Esophagus muscularis mucosa (tissue), 4 donors: ENCODE measurements around the gene CHRDL1. TPM values are rescaled to one million over a fixed set of nuclear protein-coding genes. Genes with fewer than 3 reads are reported as not detected.

Source experiments
- DNase-seq: peaks from one replicate; pipeline ENCODE4 v3.0.0-alpha.2; 2017; ENCODE audit errors: extremely low spot score
- H3K27ac ChIP-seq, 4 donors: fragments of 200-600 bp; sonication (generic); replicated peaks in 1 of 4; 1 replicate in 3 of 4; 2 replicates in 1 of 4; pipeline ENCODE4 v1.5.1; 2016 to 2019; ENCODE audit warnings: mild to moderate bottlenecking in 1 of 4
- H3K27me3 ChIP-seq, 4 donors: fragments of 200-600 bp; sonication (generic); one replicate each; pipeline versions ENCODE4 v1.5.1 to v1.6.0; 2016 to 2019
- H3K36me3 ChIP-seq, 4 donors: fragments of 200-600 bp; sonication (generic); one replicate each; pipeline ENCODE4 v1.5.1; 2016 to 2019
- H3K4me1 ChIP-seq, 4 donors: fragments of 200-600 bp; sonication (generic); one replicate each; pipeline ENCODE4 v1.5.1; 2016 to 2019
- H3K4me3 ChIP-seq, 4 donors: fragments of 200-600 bp; sonication (generic); 1 replicate in 2 of 4; 2 replicates in 2 of 4; pipeline ENCODE4 v1.5.1; 2016 to 2019; ENCODE audit warnings: mild to moderate bottlenecking in 4 of 4, moderate library complexity in 1 of 4
- H3K9me3 ChIP-seq, 4 donors: fragments of 200-600 bp; sonication (generic); 1 replicate in 3 of 4; 2 replicates in 1 of 4; pipeline ENCODE4 v1.5.1; 2016 to 2019
- EP300 ChIP-seq: sonication (generic); formaldehyde crosslinking; IDR thresholded peaks from one replicate; pipeline ENCODE4 v1.6.1; 2017; ENCODE audit warnings: antibody characterized with exemption
- POLR2A ChIP-seq: fragments of 450-650 bp; IDR thresholded peaks from one replicate; pipeline ENCODE4 v1.6.1; 2017; ENCODE audit warnings: antibody characterized with exemption, moderate library complexity, mild to moderate bottlenecking, low read depth
- POLR2AphosphoS5 ChIP-seq, 2 donors: sonication (generic); formaldehyde crosslinking; IDR thresholded peaks; one replicate each; pipeline ENCODE4 v1.6.1; 2017; ENCODE audit warnings: antibody characterized with exemption in 2 of 2
- WGBS: methylation state at CpG from one replicate; pipeline ENCODE4 v1.1.5; 2018; 5-methylcytosine and 5-hydroxymethylcytosine counted together
- intact Hi-C: fragments of 100-400 bp; cut with DNase I; formaldehyde crosslinking; loops from one replicate; pipeline ENCODE4 v1.15.1; 2023
- total RNA-seq, 4 donors: library from RNA; depleted of rRNA; stranded (reverse); fragments of >200 nt; gene quantifications; one replicate each; pipeline versions ENCODE4 v1.1.0 to v1.2.1, GENCODE V29; 2016
- TF ChIP-seq, protein P1 (sequence below), 3 experiments: fragments of 200-600 bp in 2 of 3; fragments of 450-650 bp in 1 of 3; sonication (generic) in 2 of 3; IDR thresholded peaks; one replicate each; pipeline ENCODE4 v1.5.1; 2017 to 2019; ENCODE audit warnings: antibody characterized with exemption in 3 of 3, mild to moderate bottlenecking in 2 of 3, moderate library complexity in 1 of 3

Gene CHRDL1
- total RNA-seq, 4 donors from 2014 or later = 202 to 346 (median 222) TPM

- Histone ChIP-seq H3K27me3 (no peaks in the 10 kb centered on the region), H3K4me3 (no peak overlapping the region), H3K27ac (peak overlapping the region in 1 of 4 donors; percentile 66), H3K36me3 (no peaks in the 10 kb centered on the region), H3K9me3 (no peaks in the 10 kb centered on the region), H3K4me1 (peaks cover 3 to 83% (median 70%) of the 10 kb centered on the region in 4 donors)
- 49% methylated on average over 4 of the region's 4 CpGs for WGBS
- no peak for DNase-seq
- TF ChIP-seq, protein P1, sequence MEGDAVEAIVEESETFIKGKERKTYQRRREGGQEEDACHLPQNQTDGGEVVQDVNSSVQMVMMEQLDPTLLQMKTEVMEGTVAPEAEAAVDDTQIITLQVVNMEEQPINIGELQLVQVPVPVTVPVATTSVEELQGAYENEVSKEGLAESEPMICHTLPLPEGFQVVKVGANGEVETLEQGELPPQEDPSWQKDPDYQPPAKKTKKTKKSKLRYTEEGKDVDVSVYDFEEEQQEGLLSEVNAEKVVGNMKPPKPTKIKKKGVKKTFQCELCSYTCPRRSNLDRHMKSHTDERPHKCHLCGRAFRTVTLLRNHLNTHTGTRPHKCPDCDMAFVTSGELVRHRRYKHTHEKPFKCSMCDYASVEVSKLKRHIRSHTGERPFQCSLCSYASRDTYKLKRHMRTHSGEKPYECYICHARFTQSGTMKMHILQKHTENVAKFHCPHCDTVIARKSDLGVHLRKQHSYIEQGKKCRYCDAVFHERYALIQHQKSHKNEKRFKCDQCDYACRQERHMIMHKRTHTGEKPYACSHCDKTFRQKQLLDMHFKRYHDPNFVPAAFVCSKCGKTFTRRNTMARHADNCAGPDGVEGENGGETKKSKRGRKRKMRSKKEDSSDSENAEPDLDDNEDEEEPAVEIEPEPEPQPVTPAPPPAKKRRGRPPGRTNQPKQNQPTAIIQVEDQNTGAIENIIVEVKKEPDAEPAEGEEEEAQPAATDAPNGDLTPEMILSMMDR (IDR thresholded peaks at IDR 0.05) = no peak
- intact Hi-C loops = no loop called here
Observed at GRCh38 chrX:110746014-110746413, 49.6 kb downstream of the CHRDL1 start.

DNA sequence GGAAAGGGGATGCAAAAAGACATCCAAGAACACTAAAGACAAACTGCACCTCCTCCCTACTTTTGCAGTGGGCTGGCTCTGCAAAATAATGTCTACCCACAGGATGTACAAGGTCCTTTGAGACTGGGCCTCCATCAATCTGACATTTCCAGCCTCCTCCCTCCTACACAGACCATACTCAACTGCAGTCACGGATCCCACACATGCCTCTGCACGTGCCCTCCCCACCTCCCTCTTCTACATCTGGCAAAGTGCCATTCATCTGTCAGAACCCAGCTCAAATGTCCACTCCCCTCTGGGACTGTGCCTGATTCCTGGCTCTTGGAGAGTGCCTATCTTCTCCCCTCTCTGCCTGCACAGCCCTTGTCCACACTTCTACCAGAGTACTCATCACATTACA lies 50.3 kb downstream of the CHRDL1 start:
- TF ChIP-seq POLR2A = no peak
- no peak for TF ChIP-seq EP300
- no peak for TF ChIP-seq POLR2AphosphoS5 (IDR thresholded peaks at IDR 0.05)
- TF ChIP-seq, protein P1 (IDR thresholded peaks at IDR 0.05) = no peak
- Histone ChIP-seq H3K9me3 (no peaks in the 10 kb centered on the region), H3K4me3 (no peak overlapping the region), H3K4me1 (peaks cover 3 to 83% (median 68%) of the 10 kb centered on the region in 4 donors), H3K27ac (peak overlapping the region; percentile 44 to 79 (median 71)), H3K27me3 (no peaks in the 10 kb centered on the region), H3K36me3 (no peaks in the 10 kb centered on the region)
- intact Hi-C loops = no loop called here
- 29% methylated on average over 2 of the region's 2 CpGs for WGBS
- DNase-seq = no peak

DNA sequence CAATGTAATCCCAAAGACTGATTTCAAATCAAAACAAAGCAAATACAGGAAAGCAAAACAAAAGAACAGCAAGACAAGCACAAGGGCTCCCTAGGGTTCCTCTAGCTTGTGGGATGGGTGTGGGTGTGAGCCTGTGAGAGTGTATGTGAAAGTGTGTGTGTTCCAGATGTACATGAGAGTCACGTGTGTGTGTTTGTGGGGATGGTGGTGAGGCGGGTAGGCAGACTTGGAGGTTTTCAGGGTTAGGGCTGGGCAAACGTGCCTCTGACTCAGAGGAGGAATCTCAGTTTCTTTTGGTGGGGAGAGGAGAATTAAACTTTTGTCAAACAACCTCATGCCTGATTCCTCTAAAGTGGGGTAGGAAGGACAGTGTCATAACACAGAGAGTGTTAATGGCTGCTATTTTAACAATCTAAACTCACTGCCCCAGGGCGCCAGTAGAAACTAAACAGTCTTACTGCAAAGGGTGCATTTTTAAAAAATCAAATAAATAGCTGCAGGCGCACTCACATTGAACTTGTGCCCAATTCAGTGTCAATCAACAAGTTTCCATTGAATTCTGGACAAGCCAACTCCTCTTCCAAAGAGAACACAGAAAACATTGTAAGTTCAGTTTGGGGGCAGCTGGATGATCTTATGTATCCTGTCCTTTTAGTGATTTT lies 51.8 kb downstream of the CHRDL1 start:
- H3K36me3 ChIP-seq = no peaks in the 10 kb centered on the region
- H3K9me3 ChIP-seq = no peaks in the 10 kb centered on the region
- TF ChIP-seq EP300 (no peak), POLR2AphosphoS5 (IDR thresholded peaks at IDR 0.05) (peak in 1 of 2 donors; percentile 13)
- TF ChIP-seq, protein P1 (IDR thresholded peaks at IDR 0.05) = no peak
- peaks cover 3 to 82% (median 57%) of the 10 kb centered on the region in 4 donors for H3K4me1 ChIP-seq
- 37% methylated on average over 5 of the region's 5 CpGs for whole genome bisulfite sequencing
- peak overlapping the region; percentile 44 to 79 (median 71) for H3K27ac ChIP-seq
- no peaks in the 10 kb centered on the region for H3K27me3 ChIP-seq
- no peak overlapping the region for H3K4me3 ChIP-seq
- intact Hi-C loops = no loop called here
- DNase-seq = no peak

GRCh38 chrX:110741213-110741796 lies 54.3 kb downstream of the CHRDL1 start:
- Histone ChIP-seq H3K27me3 (no peaks in the 10 kb centered on the region), H3K4me1 (peaks cover 3 to 71% (median 51%) of the 10 kb centered on the region in 4 donors), H3K4me3 (no peak overlapping the region), H3K36me3 (no peaks in the 10 kb centered on the region), H3K27ac (peak overlapping the region; percentile 32 to 66 (median 36)), H3K9me3 (no peaks in the 10 kb centered on the region)
- intact Hi-C loops = no loop called here
- TF ChIP-seq, protein P1 (IDR thresholded peaks at IDR 0.05) = no peak
- TF ChIP-seq POLR2AphosphoS5 (IDR thresholded peaks at IDR 0.05) = peak in 1 of 2 donors; percentile 68
- WGBS = 73% methylated on average over 1 of the region's 1 CpG
- DNase-seq = no peak
